Esophagus squamous epithelium (tissue), 4 donors: Measurements from ENCODE around the gene NET1.

ENCODE experiments used
- POLR2A ChIP-seq, 4 donors: fragments of 450-650 bp; IDR thresholded peaks; one replicate each; pipeline ENCODE4 v1.6.1; 2017; ENCODE audit warnings: antibody characterized with exemption in 4 of 4, mild to moderate bottlenecking in 4 of 4, moderate library complexity in 3 of 4
- TF ChIP-seq, protein P1 (sequence below), 6 experiments: fragments of 450-650 bp in 4 of 6; fragments of 200-600 bp in 2 of 6; sonication (generic) in 2 of 6; IDR thresholded peaks; one replicate each; pipeline ENCODE4 v1.5.1; 2016 to 2019; ENCODE audit warnings: antibody characterized with exemption in 6 of 6, mild to moderate bottlenecking in 4 of 6, moderate library complexity in 4 of 6

DNA sequence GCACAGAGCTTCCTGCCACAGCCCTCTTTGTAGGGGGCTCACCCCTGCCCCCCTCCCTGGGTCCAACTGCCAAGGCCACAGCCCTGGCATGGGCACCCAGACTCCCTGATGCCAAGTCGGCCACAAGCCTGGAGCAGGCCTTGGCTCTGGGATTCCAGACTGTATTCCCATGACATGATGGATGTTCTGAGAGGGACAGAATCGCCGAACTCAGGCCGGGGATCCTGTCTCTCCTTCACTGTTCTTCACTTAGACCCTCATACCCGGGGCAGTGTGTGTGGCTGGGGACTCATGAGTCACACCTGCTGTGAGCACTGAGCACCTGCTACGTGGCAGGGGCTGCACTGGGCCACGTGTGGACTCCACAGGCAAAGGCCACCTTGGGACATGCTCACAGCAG lies 79.1 kb downstream of the NET1 start:
- TF ChIP-seq, protein P1, sequence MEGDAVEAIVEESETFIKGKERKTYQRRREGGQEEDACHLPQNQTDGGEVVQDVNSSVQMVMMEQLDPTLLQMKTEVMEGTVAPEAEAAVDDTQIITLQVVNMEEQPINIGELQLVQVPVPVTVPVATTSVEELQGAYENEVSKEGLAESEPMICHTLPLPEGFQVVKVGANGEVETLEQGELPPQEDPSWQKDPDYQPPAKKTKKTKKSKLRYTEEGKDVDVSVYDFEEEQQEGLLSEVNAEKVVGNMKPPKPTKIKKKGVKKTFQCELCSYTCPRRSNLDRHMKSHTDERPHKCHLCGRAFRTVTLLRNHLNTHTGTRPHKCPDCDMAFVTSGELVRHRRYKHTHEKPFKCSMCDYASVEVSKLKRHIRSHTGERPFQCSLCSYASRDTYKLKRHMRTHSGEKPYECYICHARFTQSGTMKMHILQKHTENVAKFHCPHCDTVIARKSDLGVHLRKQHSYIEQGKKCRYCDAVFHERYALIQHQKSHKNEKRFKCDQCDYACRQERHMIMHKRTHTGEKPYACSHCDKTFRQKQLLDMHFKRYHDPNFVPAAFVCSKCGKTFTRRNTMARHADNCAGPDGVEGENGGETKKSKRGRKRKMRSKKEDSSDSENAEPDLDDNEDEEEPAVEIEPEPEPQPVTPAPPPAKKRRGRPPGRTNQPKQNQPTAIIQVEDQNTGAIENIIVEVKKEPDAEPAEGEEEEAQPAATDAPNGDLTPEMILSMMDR (IDR thresholded peaks at IDR 0.05): no peak
- no peak for TF ChIP-seq POLR2A (IDR thresholded peaks at IDR 0.05)
